SK-MEL-5 (cell line): ENCODE data around the gene CCDC74B. TPM values are rescaled to one million over a fixed set of nuclear protein-coding genes. Genes with fewer than 3 reads are reported as not detected.
"Not testable (repeated sequence)": the region's sequence is repeated elsewhere in the genome, so short reads cannot be mapped to it uniquely, and the experiment has no call there.

Experiments used
- DNase-seq: peaks from one replicate; pipeline ENCODE4 v3.0.0-alpha.2; 2016; ENCODE audit warnings: low read depth, low spot score
- in situ Hi-C: cut with HindIII; loops from 2 replicates; pipeline ENCODE4 v1.10.0; 2016; ENCODE audit warnings: low sequenced_read_pairs, high pct_unique_total_duplicates, low pct_unique_long_range_greater_than_20kb
- polyA plus RNA-seq, 2 experiments: library from polyadenylated mRNA; depleted of rRNA; stranded (reverse); fragments of >200 nt; gene quantifications; 2 replicates each; pipeline ENCODE4 v1.2.3, GENCODE V29; 2015
- total RNA-seq: library from RNA; depleted of rRNA; stranded (reverse); fragments of >200 nt; shearing (Covaris generic); gene quantifications from 2 replicates; pipeline ENCODE4 v1.2.3, GENCODE V29; 2014; rRNA removed

CCDC74B gene
- total RNA-seq = 1.3 and 2.9 TPM in 2 replicates
- polyA plus RNA-seq (2015; cell fraction: cytosol; rRNA removed) = 3.7 and 5.1 TPM in 2 replicates
- 5.9 and 21.0 TPM in 2 replicates for polyA plus RNA-seq (2015; cell fraction: nucleus; rRNA removed)

GRCh38 chr2:130145006-130145414, at the start of gene CCDC74B:
Gene CCDC74B, minus strand, starts transcription at chr2:130145112. Its CDS starts 116 bp downstream, at chr2:130144996.
- in situ Hi-C loops = not testable (repeated sequence)
- peak; percentile 35 for DNase-seq

GRCh38 chr2:130193824-130194223, 48.9 kb upstream of the CCDC74B start:
- DNase-seq = not testable (repeated sequence)

GRCh38 chr2:130192451-130192850, 47.5 kb upstream of the CCDC74B start:
- in situ Hi-C loops, DNase-seq: not testable (repeated sequence)

More at GRCh38 chr2:130193824-130194223, 48.9 kb upstream of the CCDC74B start:
- in situ Hi-C loops = not testable (repeated sequence)

- DNase-seq, in situ Hi-C loops: not testable (repeated sequence)
Observed at GRCh38 chr2:130191319-130191718, 46.4 kb upstream of the CCDC74B start.

GRCh38 chr2:130190237-130190636, 45.3 kb upstream of the CCDC74B start:
- DNase-seq = no peak
- in situ Hi-C loops = no loop called here

GRCh38 chr2:130188958-130189357, 44.0 kb upstream of the CCDC74B start:
- DNase-seq = not testable (repeated sequence)

GRCh38 chr2:130187859-130188792, 43.2 kb upstream of the CCDC74B start:
- DNase-seq, in situ Hi-C loops: not testable (repeated sequence)

More at GRCh38 chr2:130188958-130189357, 44.0 kb upstream of the CCDC74B start:
- in situ Hi-C loops = not testable (repeated sequence)

GRCh38 chr2:130187268-130187667, 42.4 kb upstream of the CCDC74B start:
- in situ Hi-C loops = no loop called here

GRCh38 chr2:130186391-130186790, 41.5 kb upstream of the CCDC74B start:
- no peak for DNase-seq
- in situ Hi-C loops = no loop called here

More at GRCh38 chr2:130187268-130187667, 42.4 kb upstream of the CCDC74B start:
- DNase-seq = no peak

GRCh38 chr2:130185896-130186295, 41.0 kb upstream of the CCDC74B start:
- no peak for DNase-seq
- in situ Hi-C loops = no loop called here

- in situ Hi-C loops = no loop called here
- no peak for DNase-seq
Observed at GRCh38 chr2:130185436-130185835, 40.5 kb upstream of the CCDC74B start.

GRCh38 chr2:130183512-130184373, 38.8 kb upstream of the CCDC74B start:
- in situ Hi-C loops = no loop called here
- DNase-seq = no peak

GRCh38 chr2:130182826-130183511, 38.1 kb upstream of the CCDC74B start:
- in situ Hi-C loops, DNase-seq: not testable (repeated sequence)

GRCh38 chr2:130181880-130182682, 37.2 kb upstream of the CCDC74B start, which contains the start of gene MZT2B:
Gene MZT2B, plus strand, starts transcription at chr2:130182262. Its CDS starts 21 bp downstream, at chr2:130182283.
- in situ Hi-C loops = not testable (repeated sequence)

GRCh38 chr2:130181325-130181879, 36.5 kb upstream of the CCDC74B start, which contains the start of gene SMPD4:
Gene SMPD4, minus strand, starts transcription at chr2:130181602. Its CDS starts 5,010 bp downstream, at chr2:130176592.
- in situ Hi-C loops = no loop called here
- DNase-seq = peak; percentile 94

More at GRCh38 chr2:130181880-130182682, 37.2 kb upstream of the CCDC74B start, which contains the start of gene MZT2B:
- peak; percentile 79 for DNase-seq
